Measurements from ENCODE around the gene ANKRD29. TPM values are rescaled to one million over a fixed set of nuclear protein-coding genes. Genes with fewer than 3 reads are reported as not detected.
A peak's percentile ranks its signal among the peaks of the same experiment; 100 is the strongest.

ANKRD29 gene
- total and polyA plus RNA-seq, 12 donors, result 2.1 to 11.5 (median 6.0) TPM

DNA sequence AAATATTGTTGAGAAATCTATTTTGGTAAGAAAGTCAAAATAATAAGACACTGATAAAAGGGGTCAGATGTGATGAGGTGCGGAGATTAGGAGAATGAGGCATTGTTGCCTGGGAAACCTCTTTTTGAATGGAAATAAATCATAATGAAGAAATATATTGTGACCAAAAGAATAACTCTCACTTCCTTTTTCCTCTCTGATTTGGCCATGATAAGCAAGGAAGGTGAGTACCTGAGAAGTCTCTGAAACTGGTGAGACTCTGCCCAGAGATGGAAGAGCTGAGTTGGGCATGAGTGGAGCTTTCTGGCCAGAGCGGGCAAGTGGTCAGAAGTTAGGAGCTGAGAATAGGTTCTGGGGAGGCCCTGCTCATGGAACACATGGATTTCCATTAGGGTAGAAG is 38.3 kb upstream of the ANKRD29 start:
- Histone ChIP-seq H3K36me3 (no peaks in the 10 kb centered on the region), H3K27me3 (peaks cover 0 to 7% (median 0%) of the 10 kb centered on the region in 7 donors), H3K9me3 (no peaks in the 10 kb centered on the region), H3K27ac (no peak overlapping the region), H3K4me3 (no peak overlapping the region), H3K4me1 (peaks cover 0 to 11% (median 0%) of the 10 kb centered on the region in 9 donors)
- WGBS, 2 donors, result 51 to 73% methylated on average over 2 of the region's 2 CpGs
- TF ChIP-seq, protein P1, sequence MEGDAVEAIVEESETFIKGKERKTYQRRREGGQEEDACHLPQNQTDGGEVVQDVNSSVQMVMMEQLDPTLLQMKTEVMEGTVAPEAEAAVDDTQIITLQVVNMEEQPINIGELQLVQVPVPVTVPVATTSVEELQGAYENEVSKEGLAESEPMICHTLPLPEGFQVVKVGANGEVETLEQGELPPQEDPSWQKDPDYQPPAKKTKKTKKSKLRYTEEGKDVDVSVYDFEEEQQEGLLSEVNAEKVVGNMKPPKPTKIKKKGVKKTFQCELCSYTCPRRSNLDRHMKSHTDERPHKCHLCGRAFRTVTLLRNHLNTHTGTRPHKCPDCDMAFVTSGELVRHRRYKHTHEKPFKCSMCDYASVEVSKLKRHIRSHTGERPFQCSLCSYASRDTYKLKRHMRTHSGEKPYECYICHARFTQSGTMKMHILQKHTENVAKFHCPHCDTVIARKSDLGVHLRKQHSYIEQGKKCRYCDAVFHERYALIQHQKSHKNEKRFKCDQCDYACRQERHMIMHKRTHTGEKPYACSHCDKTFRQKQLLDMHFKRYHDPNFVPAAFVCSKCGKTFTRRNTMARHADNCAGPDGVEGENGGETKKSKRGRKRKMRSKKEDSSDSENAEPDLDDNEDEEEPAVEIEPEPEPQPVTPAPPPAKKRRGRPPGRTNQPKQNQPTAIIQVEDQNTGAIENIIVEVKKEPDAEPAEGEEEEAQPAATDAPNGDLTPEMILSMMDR (IDR thresholded peaks at IDR 0.05), result no peak
- intact Hi-C loops (cut with DNase I), result loop anchor here in 5 of 10 donors (5.0 to 10.0 kb wide), 2 partner anchors 79 to 186 kb away; no protein-coding TSS in a partner anchor
- ATAC-seq, result no peak
- DNase-seq, result no peak

DNA sequence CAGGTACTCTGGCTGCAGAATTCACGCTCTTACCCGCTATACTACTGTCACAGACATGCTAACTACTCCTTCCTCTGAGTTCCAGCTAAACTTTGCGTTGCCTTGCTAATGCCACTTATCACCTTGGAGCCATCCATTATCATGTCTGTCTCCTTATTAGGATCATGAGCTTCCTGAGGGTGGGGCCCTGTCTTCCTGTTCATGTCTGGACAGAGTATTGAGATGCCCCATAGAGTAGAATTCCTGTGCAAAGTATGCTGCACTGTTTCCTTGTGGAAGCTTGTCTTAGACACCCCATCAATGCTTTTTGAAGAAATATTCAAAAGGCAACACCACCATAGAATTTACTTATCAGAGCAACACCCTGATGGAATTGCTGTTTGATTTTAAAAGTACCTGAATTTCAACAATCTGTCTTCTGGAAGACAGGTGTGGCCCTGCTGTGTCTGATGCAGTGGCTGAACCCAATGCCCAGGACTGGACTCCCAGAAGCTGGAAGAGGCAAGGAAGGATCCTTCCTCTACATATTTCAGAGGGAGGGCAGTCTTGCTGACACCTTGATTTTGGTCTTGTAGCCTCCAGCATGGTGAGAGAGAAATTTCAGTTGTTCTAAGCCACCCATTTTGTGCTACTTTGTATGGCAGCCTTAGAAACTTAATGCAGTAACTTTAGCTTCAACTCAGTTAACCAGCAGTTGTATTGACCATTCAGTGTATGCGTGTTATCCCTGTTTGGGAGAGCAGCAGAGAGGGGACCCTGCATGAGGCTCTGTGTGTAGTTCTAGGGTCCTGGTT is 32.1 kb upstream of the ANKRD29 start:
- Histone ChIP-seq H3K36me3 (no peaks in the 10 kb centered on the region), H3K4me1 (peaks cover 0 to 9% (median 5%) of the 10 kb centered on the region in 9 donors), H3K9me3 (no peaks in the 10 kb centered on the region), H3K27me3 (peaks cover 0 to 9% (median 0%) of the 10 kb centered on the region in 7 donors), H3K27ac (no peak overlapping the region), H3K4me3 (no peak overlapping the region)
- WGBS, 2 donors, result 89 to 94% methylated on average over 4 of the region's 4 CpGs
- TF ChIP-seq, protein P1 (IDR thresholded peaks at IDR 0.05), result no peak
- no peak for DNase-seq
- intact Hi-C loops (cut with DNase I), result loop anchor here in 4 of 10 donors (5.0 to 10.0 kb wide), 4 partner anchors 38 to 190 kb away; partner anchors contain the start of gene RMC1 (in 1 of the 4)
- ATAC-seq, result no peak

DNA sequence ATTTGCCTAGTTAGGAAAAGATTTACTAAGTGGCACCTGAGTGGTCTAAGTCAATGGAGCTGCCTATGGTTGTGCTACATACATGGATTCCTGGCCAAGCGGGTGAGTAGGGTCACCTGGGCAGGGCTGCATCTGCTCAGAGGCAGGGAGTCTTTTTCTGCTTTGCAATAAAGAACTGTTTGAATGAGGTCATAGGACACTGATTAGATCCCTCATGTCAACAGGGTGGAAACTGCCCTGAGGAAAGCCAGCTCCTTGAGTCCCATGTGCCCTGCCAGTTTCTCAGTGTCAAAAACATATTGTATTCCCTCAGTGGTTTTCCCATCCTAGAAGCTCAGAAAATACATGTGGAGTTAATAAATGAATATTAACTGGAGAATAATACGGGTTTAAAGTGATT is 31.1 kb upstream of the ANKRD29 start:
- Histone ChIP-seq H3K27ac (no peak overlapping the region), H3K9me3 (no peaks in the 10 kb centered on the region), H3K36me3 (no peaks in the 10 kb centered on the region), H3K4me1 (peaks cover 0 to 18% (median 10%) of the 10 kb centered on the region in 9 donors), H3K27me3 (peaks cover 0 to 19% (median 0%) of the 10 kb centered on the region in 7 donors), H3K4me3 (no peak overlapping the region)
- WGBS, 2 donors, result 73 to 81% methylated on average over 2 of the region's 2 CpGs
- TF ChIP-seq, protein P1 (IDR thresholded peaks at IDR 0.05), result no peak
- intact Hi-C loops (cut with DNase I), result loop anchor here in 4 of 10 donors (5.0 to 10.0 kb wide), 4 partner anchors 37 to 189 kb away; partner anchors contain the start of gene RMC1 (in 1 of the 4)
- peak in 5 of 8 donors; percentile 19 to 53 (median 34) for ATAC-seq
- no peak for DNase-seq

DNA sequence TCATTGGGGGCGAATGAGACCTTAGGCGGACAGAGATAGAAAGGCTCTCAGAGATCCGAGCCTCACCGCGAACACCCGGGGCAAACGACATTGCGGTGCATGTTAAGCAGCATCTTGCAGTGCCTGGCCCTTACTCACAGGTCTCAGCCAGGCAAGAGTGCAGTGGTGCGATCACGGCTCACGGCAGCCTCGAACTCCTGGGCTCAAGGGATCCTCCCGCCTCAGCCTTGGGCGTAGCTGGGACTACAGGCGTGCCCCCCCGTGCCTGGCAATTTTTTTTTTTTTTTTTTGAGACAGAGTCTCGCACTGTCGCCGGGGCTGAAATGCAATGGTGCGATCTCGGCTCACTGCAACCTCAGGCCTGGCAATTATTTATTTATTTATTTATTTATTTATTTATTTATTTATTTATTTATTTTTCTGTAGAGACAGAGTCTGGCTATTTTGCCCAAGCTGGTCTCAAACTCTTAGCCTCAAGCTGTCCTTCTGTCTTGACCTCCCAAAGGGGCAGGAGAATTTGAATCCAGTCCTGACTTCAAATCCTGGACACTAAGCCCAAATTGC is 27.9 kb upstream of the ANKRD29 start:
- intact Hi-C loops (cut with DNase I), result loop anchor here in 4 of 10 donors (5.0 to 10.0 kb wide), 4 partner anchors 33 to 186 kb away; partner anchors contain the start of gene RMC1 (in 1 of the 4)
- ATAC-seq, result peak in 3 of 8 donors; percentile 6 to 28 (median 11)
- Histone ChIP-seq H3K4me3 (peak overlapping the region in 9 of 10 donors; percentile 59 to 76 (median 65)), H3K9me3 (no peaks in the 10 kb centered on the region), H3K27me3 (peaks cover 0 to 32% (median 9%) of the 10 kb centered on the region in 7 donors), H3K36me3 (no peaks in the 10 kb centered on the region), H3K27ac (peak overlapping the region in 3 of 10 donors; percentile 22 to 74 (median 33)), H3K4me1 (peaks cover 0 to 21% (median 14%) of the 10 kb centered on the region in 9 donors)
- TF ChIP-seq, protein P1 (IDR thresholded peaks at IDR 0.05), result no peak
- no peak for DNase-seq
- whole genome bisulfite sequencing, 2 donors, result 67 to 72% methylated on average over 21 of the region's 21 CpGs

Measured in heart right ventricle (tissue), 16 donors.